Ureter (tissue), 1 donor: ENCODE results near the gene TERF2IP. TPM values are rescaled to one million over a fixed set of nuclear protein-coding genes. Genes with fewer than 3 reads are reported as not detected.

Source experiments
- DNase-seq: peaks from one replicate; pipeline ENCODE4 v3.0.0-alpha.2; 2020; ENCODE audit warnings: low spot score
- total RNA-seq: library from RNA; stranded (reverse); gene quantifications from one replicate; pipeline ENCODE4 v1.2.4, GENCODE V29; 2023
- donor health status: DM: yes; HTN: yes; CAD: no.

TERF2IP gene
- total RNA-seq, 1 donor from 2014 or later, result 47.1 TPM

- no peak for DNase-seq
Observed at GRCh38 chr16:75640598-75640997, 7.0 kb upstream of the TERF2IP start.

- DNase-seq, result no peak
Observed at GRCh38 chr16:75644240-75645012, 3.1 kb upstream of the TERF2IP start.

DNA sequence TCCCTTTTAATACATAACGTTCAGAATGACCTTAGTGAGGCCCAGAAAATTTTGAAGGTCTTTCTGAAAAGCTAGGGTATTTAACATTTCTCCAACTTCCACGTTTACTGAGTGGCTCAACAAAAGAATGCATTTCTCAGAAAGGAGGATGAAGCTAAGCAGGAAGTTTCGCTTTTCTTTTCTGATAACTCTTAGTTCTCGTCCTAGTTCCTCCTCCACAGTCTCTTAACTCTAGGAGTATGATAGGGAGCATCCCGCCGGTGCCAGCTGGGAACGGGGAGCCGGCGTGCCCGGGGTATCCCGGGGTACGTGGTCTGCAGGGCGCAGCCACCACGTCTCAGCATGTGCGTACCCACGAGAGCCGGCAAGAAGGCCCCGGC is 471 bp upstream of the TERF2IP start:
- DNase-seq, result no peak

DNA sequence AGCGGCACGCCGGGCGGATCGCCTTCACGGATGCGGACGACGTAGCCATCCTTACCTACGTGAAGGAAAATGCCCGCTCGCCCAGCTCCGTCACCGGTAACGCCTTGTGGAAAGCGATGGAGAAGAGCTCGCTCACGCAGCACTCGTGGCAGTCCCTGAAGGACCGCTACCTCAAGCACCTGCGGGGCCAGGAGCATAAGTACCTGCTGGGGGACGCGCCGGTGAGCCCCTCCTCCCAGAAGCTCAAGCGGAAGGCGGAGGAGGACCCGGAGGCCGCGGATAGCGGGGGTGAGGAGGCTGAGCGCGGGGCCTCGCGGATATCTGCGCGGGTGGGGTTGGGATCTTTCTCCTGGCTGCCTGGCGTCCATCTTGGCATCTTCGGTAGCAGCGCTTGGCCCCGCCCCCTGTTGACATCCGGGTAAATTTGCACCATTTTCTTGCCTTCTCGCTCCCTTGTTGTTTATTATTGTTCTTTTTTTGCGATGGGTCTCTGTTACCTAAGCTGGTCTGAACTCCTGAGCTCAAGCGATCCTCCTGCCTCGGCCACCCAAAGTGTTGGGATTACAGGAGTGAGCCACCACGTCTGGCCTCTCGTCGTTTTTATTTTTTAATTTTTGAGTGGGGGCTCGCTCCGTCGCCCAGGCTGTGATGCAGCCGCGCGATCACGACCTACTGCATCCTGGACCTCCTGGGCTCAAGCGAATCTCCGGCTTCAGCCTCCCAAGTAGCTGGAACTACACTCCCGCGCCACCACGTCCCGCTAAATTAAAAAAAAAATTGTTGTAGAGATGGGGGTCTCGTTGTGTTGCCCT is 898 bp downstream of the TERF2IP start:
- peak; percentile 89 for DNase-seq

GRCh38 chr16:75653922-75654321 is 6.3 kb downstream of the TERF2IP start:
- DNase-seq, result no peak

DNA sequence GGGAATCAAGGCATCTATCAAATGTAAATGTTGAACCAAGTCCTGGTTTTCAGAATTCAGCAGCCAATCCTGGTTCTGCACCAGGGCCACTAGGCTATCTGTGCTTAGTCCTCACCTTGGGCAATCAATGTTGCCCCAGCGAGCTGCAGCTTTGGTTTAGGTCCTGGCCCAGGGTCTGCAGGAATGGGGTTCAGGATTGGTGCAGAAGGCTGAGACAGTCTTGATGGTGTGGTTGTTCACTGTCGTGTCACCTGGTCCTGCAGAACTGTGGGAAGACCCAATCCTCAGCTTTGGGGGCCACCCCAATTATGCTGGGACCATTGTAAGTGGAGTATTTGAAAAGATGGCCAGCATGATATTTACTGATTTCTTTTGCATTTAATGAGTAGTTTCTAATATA is 10.6 kb downstream of the TERF2IP start:
- no peak for DNase-seq

- no peak for DNase-seq
Observed at GRCh38 chr16:75660321-75660720, 12.7 kb downstream of the TERF2IP start.

DNA sequence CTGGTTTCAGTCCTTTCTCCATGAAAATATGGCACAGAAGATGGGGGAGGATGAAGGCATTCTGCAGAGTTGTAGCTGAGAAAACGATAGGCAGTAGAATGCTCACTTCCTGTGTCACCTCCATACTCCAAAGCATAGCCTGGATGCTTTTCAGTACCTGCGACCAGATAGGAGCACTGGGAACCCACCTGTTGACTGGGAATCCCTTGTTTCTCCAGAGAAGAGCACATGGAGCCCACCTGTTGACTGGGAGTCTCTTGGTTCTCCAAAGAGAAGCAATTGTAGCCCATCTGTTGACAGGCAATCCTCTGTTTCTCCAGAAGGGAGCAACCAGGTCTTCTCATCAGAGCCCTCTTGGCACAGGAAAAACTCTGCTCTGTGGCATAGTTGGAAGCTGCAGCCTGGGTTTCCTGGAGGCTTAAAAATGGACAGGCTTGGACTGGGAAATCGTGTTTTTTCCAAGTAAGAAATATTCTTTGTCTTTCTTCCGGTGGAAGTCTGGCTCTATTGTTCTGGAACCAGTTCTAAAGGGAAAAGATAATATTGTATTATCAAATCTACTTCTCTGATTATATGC is 13.2 kb downstream of the TERF2IP start:
- no peak for DNase-seq

- DNase-seq, result no peak
Observed at GRCh38 chr16:75667503-75667902, 19.9 kb downstream of the TERF2IP start.

DNA sequence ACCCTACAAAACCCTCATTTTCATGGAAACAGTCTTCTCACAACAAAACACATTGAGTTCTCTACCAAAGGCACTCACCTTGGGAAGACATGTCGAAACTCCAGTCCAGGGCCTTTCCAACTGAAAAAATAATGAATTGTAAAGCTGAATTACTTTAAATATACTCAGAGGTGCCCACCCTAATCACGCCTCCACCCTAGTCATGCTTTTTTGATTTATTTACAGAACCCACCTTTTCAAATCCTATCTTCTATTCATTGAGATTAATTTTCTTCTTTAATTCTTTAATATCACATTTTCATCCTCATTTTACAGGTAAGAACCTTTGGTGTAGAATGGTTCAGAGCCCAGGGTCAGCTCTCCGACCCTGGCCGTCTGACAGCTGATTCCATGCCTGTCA is 29.3 kb downstream of the TERF2IP start, which contains the start of gene CPHXL2:
Gene CPHXL2 (minus strand): TSS at position 101 of the 400 bp plus-strand sequence. CDS start 10 bp downstream, at position 91.
- no peak for DNase-seq

DNA sequence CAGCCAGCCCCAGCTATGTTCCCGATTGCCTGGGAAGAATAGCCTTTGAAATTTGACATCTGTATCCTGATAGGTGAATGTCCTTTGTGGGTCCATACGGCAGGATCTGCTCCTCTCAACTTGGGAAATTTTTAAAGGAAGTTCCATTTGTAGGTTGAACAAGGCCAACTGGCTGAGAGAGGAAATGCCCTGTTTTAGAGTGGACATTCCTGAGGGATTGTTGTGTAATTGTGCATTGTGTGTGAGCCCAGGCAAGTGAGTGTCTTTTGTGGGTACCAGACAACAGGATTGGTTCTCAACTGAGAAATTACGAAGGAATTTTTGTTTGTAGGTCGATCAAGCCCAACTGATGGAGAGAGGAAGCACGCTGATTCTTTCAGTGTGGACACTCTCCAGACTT is 31.8 kb downstream of the TERF2IP start:
- DNase-seq, result no peak

GRCh38 chr16:75682308-75682707 is 34.7 kb downstream of the TERF2IP start:
- DNase-seq, result no peak

DNA sequence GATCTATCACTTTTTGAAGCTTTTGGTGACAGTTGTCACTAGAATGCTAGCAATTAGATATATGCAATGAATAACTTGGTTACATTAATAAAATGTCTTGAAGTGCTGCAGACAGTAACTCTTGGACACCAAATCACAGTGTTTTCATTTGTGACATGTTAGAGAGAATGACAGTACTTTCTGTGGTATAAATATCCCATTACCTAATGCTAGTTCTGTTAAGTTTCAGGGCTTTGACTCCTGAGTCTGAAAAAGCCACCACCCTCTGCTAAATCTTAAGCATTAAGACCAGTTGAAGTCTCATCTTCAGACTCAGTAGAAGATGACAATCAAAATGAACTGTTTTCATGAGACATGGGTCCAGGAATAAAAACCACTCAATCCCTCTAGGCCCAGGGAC is 39.8 kb downstream of the TERF2IP start:
- DNase-seq, result no peak

DNA sequence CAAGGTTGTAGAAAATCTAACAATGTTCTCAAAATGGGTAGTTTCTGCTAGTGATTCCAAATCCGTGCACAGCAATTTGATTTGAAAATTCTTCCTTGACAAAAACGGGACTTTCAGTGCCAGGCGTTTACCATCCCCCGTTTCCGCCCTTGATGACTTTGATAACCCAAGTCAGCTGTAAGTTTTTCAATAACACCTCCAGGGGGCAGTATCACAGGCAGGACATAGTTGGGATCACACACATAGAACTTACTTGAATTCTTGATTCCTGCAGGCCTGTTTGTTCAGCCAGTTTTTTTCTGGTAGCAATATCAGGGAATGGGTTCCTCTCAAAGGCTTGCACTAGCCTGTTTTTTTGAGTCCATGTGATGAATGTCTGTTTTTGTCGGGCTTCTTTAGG is 48.1 kb downstream of the TERF2IP start:
- no peak for DNase-seq

DNA sequence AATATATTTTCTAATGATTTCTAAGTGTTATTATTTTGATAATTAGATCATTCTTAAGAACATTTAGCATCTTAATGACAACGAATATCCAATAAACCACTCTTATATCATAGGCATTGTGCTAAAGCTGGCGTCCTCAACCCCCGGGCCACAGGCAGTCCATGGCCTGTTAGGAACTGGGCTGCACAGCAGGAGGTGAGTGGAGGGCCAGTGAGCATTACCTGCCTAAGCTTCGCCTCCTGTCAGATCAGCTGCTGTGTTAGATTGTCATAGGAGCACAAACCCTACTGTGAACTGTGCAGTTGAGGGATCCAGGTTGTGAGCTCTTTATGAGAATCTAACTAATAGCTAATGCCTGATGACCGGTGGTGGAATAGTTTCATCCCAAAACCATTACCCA is 50.0 kb downstream of the TERF2IP start:
- DNase-seq, result no peak

GRCh38 chr16:75701361-75701760 is 53.8 kb downstream of the TERF2IP start, which contains the start of gene DUXB:
Gene DUXB (minus strand): TSS chr16:75701461. CDS start chr16:75701418, 43 bp downstream.
- no peak for DNase-seq

DNA sequence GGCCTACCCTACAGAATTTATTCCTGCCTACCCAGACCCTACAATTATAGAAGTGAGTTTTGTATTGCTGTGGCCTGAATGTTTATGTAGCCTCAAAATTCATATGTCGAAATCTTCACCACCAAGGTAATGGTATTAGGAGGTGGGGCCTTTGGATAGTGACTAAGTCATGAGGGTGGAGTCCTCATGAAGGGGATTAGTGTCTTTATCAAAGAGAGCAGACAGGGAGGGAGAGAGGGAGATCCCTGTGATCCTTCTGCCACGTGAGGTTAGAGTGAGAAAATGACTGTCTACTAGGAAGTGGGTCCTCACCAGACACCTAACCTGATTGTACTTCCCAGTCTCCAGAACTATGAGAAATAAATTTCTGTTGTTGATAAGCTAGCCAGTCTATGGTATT is 54.7 kb downstream of the TERF2IP start:
- DNase-seq, result no peak

- no peak for DNase-seq
Observed at GRCh38 chr16:75703306-75703705, 55.7 kb downstream of the TERF2IP start.
